ENCODE results near the gene CBX3.

DNA sequence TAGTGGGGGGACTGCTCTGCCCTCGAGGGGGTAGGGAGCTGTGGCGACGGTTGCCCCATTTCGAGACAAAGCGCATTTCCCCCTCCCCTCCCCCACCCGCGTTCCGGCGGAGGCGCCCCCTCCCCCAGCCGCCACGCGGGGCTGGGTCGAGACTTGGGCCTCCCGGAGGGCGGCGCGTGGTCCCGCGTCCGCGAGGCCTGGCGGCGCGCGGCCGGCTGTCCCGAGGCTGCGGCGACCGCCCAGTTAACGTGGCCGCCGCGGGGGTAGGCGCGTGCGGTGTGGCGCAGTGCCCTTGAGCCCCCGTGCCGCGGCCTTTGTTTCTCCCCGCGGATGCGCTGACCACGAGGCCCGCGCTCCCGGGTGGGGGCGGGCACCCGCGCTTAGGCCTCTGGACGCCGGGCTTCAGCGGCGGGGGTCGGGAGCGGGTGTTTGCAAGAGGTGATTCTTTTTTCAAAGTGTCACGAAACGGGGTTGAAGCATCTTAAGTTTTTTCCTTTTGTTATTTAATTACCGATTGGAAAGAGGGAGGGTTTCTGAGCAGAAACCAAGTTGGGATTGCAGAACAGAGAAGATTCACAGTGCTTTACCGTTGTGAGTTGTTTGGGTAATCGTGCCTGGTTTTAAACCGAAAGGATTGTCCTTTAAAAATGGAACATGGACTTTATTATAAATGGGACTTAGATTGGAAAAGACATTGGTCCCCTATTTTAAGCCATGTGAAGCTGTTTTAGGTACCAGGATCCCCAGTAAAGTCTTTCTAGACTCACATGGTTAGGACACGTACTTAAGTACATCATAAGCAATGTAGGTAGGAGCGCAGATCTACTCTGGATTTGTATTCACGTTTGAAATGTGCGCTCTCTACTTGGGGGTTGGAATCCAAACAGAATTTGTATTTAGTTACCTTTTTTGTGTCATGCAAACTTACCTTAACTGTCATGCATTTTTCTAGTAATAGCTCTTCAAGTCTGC, 760 bp downstream of the CBX3 start:
- TF ChIP-seq, protein P1, sequence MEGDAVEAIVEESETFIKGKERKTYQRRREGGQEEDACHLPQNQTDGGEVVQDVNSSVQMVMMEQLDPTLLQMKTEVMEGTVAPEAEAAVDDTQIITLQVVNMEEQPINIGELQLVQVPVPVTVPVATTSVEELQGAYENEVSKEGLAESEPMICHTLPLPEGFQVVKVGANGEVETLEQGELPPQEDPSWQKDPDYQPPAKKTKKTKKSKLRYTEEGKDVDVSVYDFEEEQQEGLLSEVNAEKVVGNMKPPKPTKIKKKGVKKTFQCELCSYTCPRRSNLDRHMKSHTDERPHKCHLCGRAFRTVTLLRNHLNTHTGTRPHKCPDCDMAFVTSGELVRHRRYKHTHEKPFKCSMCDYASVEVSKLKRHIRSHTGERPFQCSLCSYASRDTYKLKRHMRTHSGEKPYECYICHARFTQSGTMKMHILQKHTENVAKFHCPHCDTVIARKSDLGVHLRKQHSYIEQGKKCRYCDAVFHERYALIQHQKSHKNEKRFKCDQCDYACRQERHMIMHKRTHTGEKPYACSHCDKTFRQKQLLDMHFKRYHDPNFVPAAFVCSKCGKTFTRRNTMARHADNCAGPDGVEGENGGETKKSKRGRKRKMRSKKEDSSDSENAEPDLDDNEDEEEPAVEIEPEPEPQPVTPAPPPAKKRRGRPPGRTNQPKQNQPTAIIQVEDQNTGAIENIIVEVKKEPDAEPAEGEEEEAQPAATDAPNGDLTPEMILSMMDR (IDR thresholded peaks at IDR 0.05; ENCODE audit: borderline replicate concordance, extremely low read depth, low read length, poor library complexity, severe bottlenecking): no peak
- no peak for TF ChIP-seq EZH2 (IDR thresholded peaks at IDR 0.05; ENCODE audit: borderline replicate concordance, low read depth, low read length, severe bottlenecking)

Measured in DND-41 (cell line).